Measurements from ENCODE around the gene ABCG5. TPM values are rescaled to one million over a fixed set of nuclear protein-coding genes. Genes with fewer than 3 reads are reported as not detected.

Gene ABCG5
- total RNA-seq, 1 donor from 2014 or later: not detected

DNA sequence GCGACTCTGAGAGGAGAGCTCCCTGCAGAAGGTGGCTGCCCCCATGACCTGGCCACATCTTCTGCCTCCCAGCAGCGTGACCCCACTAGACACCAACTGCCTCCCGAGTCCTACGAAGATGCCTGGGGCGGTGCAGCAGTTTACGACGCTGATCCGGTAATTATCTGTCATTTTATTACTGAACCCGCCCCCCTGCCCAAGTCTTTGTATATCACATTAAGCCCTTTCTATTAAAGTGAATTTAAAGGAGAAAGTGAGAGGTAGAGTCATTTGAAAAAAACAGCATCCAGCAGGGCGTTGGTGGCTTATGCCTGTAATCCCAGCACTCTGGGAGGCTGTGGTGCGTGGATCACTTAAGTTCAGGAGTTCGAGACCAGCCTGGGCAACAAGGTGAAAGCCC, 33.5 kb upstream of the ABCG5 start:
- Mint-ChIP-seq H3K27ac (no peak overlapping the region), H3K4me3 (no peak overlapping the region), H3K27me3 (ENCODE audit: low read depth) (peaks cover 72% of the 10 kb centered on the region), H3K36me3 (no peaks in the 10 kb centered on the region), H3K9me3 (peaks cover 8% of the 10 kb centered on the region), H3K4me1 (no peaks in the 10 kb centered on the region)
- no peak for DNase-seq (ENCODE audit: low spot score in 2 of 2, unreplicated experiment in 2 of 2)
- TF ChIP-seq CTCF (IDR thresholded peaks at IDR 0.05; ENCODE audit: unreplicated experiment): no peak

GRCh38 chr2:43855292-43855691, 16.7 kb upstream of the ABCG5 start:
- Mint-ChIP-seq H3K9me3 (peaks cover 3% of the 10 kb centered on the region), H3K27me3 (ENCODE audit: low read depth) (peaks cover 61% of the 10 kb centered on the region), H3K4me1 (no peaks in the 10 kb centered on the region), H3K27ac (no peak overlapping the region), H3K36me3 (no peaks in the 10 kb centered on the region), H3K4me3 (no peak overlapping the region)
- DNase-seq (ENCODE audit: low spot score in 2 of 2, unreplicated experiment in 2 of 2): no peak
- no peak for TF ChIP-seq CTCF (IDR thresholded peaks at IDR 0.05; ENCODE audit: unreplicated experiment)

DNA sequence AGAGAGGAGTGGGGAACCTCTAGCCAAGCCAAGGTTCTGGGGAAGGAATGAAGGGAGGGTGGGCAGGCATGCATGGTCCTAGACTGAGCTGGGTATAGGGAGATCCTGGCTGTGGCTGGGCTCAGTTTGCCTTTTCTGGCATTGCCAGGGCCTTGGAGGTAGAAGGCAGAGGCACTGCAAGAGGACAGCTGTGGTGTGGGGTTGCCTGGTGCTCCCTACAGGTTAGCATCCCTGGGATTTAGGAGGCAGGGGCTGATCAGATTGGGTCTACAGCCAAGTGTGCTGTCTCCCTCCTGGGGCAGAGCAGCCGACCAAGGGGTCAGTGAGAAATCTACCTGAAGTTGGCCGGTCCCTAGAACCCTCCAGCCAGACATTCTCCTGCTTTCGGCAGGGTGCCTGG, 16.0 kb upstream of the ABCG5 start:
- Mint-ChIP-seq H3K9me3 (no peaks in the 10 kb centered on the region), H3K27me3 (ENCODE audit: low read depth) (peaks cover 56% of the 10 kb centered on the region), H3K27ac (no peak overlapping the region), H3K4me3 (no peak overlapping the region), H3K4me1 (no peaks in the 10 kb centered on the region), H3K36me3 (no peaks in the 10 kb centered on the region)
- TF ChIP-seq CTCF (IDR thresholded peaks at IDR 0.05; ENCODE audit: unreplicated experiment): no peak
- DNase-seq (ENCODE audit: low spot score in 2 of 2, unreplicated experiment in 2 of 2): peak in 1 of 2 experiments; percentile 19

DNA sequence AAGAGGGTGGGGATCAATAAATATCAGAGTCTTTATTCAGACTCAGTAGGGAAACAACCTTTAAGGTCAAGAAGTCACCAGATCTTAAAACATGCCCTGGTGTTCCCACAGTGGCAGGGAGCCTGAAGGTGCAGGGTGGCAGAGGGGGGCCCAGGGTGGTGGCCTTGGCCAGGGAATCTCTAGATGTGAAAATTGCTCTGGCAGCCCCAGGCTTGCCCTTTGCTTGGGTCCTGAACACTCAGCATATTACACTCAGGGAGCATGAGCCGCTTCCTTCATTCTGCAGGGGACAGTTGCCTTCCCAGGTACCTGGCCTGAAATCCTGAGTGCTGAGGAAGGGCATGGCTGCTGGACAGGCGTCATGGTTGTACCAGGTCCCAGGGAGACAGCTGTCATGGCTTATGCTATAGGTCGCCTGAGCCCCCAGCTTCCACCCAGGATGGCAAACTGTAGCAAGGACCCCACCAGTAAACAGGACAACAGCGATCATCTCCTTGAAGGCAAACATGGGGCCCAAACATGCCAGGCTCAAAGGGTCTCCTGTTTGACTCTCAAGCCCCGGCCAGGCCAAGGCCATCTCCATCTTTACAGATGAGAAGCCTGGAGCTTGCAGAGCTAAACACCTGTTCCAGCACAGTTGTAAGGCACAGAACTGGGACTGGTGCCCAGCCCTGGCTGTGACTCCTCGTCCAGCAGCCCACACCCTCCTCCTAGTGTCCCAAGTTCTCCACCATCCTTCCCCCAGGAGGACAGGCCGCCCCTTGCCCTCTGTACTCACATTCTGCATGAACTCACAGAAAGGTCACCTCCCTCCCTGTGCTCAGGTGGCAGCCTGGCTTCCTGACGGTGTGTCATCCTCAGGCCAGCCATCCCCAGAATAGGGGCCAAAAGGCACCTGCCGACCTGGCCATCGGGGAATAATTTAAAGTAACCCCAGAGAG, 14.8 kb upstream of the ABCG5 start:
- Mint-ChIP-seq H3K4me1 (no peaks in the 10 kb centered on the region), H3K36me3 (no peaks in the 10 kb centered on the region), H3K27me3 (ENCODE audit: low read depth) (peaks cover 45% of the 10 kb centered on the region), H3K4me3 (no peak overlapping the region), H3K27ac (no peak overlapping the region), H3K9me3 (no peaks in the 10 kb centered on the region)
- TF ChIP-seq CTCF (IDR thresholded peaks at IDR 0.05; ENCODE audit: unreplicated experiment): no peak
- DNase-seq (ENCODE audit: low spot score in 2 of 2, unreplicated experiment in 2 of 2): peak in 1 of 2 experiments; percentile 31

DNA sequence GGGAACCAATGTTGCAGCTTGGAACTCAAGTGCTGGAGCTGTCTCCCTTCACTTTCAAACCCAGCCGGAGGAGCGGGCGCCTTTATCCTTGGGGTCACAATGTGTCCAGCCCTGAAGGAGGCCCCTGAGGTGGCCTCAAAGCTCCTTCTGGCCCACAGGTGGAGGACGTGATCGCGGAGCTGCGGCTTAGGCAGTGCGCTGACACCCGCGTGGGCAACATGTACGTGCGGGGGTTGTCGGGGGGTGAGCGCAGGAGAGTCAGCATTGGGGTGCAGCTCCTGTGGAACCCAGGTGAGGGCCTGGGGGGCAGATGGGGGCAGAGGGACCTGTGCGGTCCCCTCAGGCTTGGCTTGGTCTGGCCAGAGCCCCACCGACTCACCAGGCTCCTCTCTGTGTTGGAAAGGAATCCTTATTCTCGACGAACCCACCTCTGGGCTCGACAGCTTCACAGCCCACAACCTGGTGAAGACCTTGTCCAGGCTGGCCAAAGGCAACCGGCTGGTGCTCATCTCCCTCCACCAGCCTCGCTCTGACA, 13.6 kb upstream of the ABCG5 start:
- H3K4me3 Mint-ChIP-seq: no peak overlapping the region
- H3K9me3 Mint-ChIP-seq: no peaks in the 10 kb centered on the region
- peak in 1 of 2 experiments; percentile 22 for DNase-seq (ENCODE audit: low spot score in 2 of 2, unreplicated experiment in 2 of 2)
- no peak overlapping the region for H3K27ac Mint-ChIP-seq
- H3K4me1 Mint-ChIP-seq: no peaks in the 10 kb centered on the region
- H3K36me3 Mint-ChIP-seq: no peaks in the 10 kb centered on the region
- H3K27me3 Mint-ChIP-seq (ENCODE audit: low read depth): peaks cover 33% of the 10 kb centered on the region
- no peak for TF ChIP-seq CTCF (IDR thresholded peaks at IDR 0.05; ENCODE audit: unreplicated experiment)
